GM12874 (cell line): Measurements from ENCODE around the gene LMTK3.

ENCODE experiments used
- CTCF ChIP-seq: IDR thresholded peaks from 2 replicates; pipeline ENCODE4 v1.5.1; 2011; ENCODE audit warnings: low read depth, mild to moderate bottlenecking, control low read depth, low read length, moderate library complexity; ENCODE audit not compliant: insufficient read depth

Gene LMTK3

GRCh38 chr19:48544856-48545750 lies 33.5 kb upstream of the LMTK3 start:
- no peak for TF ChIP-seq CTCF

GRCh38 chr19:48543121-48543710 lies 31.6 kb upstream of the LMTK3 start:
- TF ChIP-seq CTCF, result no peak

- no peak for TF ChIP-seq CTCF
Measured at GRCh38 chr19:48541813-48542212, 30.2 kb upstream of the LMTK3 start.

- no peak for TF ChIP-seq CTCF
Measured at GRCh38 chr19:48540110-48540509, 28.5 kb upstream of the LMTK3 start.

GRCh38 chr19:48539503-48540096 lies 28.0 kb upstream of the LMTK3 start:
- no peak for TF ChIP-seq CTCF

GRCh38 chr19:48537541-48537940 lies 25.9 kb upstream of the LMTK3 start:
- TF ChIP-seq CTCF, result no peak

GRCh38 chr19:48533770-48534169 lies 22.1 kb upstream of the LMTK3 start:
- no peak for TF ChIP-seq CTCF
